GM19395 (cell line): Measurements from ENCODE around the gene IGSF10.

Experiments used
- ATAC-seq: cut with Tn5 transposase; IDR thresholded peaks from one replicate; pipeline ENCODE4 v1.9.1; 2021; ENCODE audit warnings: mild to moderate bottlenecking, moderate library complexity; ENCODE audit not compliant: unreplicated experiment

Gene IGSF10

DNA sequence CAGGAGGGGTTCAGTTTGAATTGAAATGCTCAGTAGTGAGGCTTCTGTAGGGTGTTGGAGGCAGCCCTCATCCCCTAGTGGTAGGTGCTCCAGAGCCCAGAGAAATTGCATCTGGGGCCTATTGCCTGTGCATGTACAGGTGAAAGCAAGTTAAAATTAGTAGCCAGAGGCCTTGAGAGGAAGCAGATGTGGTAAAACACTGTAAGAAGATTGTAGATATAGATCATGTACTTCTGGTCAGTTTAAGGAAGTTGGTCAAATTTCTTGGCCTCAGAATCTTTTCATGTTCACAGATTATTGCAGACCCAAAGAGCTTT lies 34.6 kb downstream of the IGSF10 start:
- peak; percentile 84 for ATAC-seq

DNA sequence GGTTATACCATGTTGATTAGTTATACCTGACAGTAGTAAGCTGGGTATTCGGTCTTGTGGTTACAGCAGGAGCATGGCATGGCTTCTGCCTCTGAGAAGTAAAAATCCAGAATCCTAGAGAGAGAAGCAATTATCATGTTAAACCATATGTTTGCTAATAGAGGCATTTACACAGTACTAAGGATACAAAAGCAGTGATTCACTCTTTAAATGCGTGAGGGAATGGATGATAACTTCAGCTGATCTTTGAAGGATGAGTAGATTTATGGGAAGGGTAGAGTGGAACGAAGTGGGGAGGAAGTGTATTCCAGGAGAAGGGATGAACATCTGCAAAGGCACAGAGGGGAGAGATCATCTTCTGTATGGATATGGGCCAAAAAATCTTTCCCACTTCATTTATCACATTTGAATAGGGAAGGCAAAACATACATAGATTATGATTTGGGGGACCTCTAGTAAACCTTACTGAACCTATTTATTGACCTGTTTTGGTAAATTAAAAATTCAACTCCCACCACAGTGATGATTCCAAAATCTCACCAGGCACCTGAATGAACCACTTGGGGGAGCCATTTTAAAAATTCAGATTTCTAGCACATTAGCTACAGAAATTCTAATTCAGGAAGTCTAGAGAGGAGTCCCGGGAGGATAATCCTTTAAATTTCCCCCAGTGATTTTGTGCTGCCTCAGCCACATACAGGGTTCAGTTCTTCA lies 35.1 kb downstream of the IGSF10 start:
- ATAC-seq, result peak; percentile 51

GRCh38 chr3:151423091-151423490 lies 37.8 kb downstream of the IGSF10 start:
- ATAC-seq, result no peak

GRCh38 chr3:151421938-151422337 lies 38.9 kb downstream of the IGSF10 start:
- peak; percentile 62 for ATAC-seq

DNA sequence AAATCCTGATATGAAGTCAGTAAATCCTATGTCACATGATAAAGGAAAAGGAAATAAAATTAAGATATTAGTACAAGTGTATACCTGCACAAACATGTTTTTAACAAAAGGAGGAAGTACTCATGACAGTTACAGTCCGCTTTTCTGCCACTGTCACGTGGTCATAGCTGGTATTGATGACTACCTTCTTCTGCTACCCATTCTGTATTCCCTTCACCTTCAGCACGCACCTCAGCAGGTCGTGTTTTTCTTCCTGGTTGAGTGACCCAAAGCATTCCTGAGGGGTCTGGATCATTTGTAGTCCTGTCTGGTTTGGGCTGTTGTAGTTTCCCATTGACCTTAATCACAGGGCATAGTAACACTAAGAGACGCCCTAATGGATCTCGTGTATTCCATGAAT lies 41.1 kb downstream of the IGSF10 start:
- no peak for ATAC-seq

- no peak for ATAC-seq
These were observed 45.6 kb downstream of the IGSF10 start for GRCh38 chr3:151415289-151415688.

DNA sequence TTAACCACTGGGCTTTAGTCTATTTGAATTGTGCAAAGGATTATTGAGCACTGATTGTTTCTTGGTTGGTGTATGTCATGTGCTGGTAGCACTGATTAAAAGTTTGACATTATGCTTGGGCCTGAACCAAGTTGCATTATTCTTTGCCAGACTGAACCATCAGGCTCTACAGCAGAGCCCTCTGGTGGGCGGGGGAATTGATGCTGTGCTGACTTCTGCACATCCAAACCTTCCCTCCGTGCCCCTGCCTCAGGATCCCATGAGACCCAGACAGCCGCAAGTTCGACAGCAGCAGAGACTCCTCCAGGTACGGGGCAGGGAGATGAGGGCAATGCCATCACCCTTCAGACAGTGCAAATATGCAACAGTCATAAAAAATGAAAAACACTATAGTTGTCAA lies 47.9 kb downstream of the IGSF10 start:
- ATAC-seq, result no peak
